Middle frontal gyrus (tissue), 1 donor: ENCODE data around the gene HTT-AS.
"Not testable (repeated sequence)": the region's sequence is repeated elsewhere in the genome, so short reads cannot be mapped to it uniquely, and the experiment has no call there.

Source experiments
- DNase-seq: peaks from one replicate; pipeline ENCODE4 v3.0.0-alpha.2; 2015; ENCODE audit warnings: low spot score; ENCODE audit errors: extremely low spot score

HTT-AS gene

DNA sequence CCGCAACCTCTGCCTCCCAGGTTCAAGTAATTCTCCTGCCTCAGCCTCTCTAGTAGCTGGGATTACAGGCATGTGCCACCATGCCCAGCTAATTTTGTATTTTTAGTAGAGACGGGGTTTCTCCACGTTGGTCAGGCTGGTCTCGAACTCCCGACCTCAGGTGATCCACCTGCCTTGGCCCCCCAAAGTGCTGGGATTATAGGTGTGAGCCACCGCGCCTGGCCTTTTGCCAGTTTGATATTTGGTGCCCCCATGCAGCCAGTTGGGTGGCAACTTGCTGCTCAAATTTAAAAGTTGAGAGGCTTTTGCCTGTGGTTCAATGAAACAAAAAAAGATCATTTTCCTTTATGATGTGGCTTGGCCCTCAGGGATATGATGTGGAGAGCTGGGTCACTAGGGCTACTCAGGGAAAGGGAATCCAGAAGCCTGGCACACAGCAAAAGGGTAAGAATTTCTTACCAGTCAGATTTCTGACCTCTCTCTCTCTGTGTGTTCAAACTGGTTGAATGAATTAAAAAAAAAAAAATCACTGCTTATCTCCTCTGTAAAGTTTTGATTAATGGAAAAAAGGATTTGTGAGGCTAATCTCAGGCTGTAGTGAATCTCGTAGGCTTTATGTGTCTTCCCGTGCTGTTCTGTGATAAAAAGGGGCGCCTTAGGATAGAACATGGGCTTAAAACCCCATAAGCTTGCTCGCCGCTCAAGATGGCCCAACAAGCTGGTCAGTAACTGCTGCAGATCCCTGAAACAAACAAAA lies 23.0 kb downstream of the HTT-AS start:
- not testable (repeated sequence) for DNase-seq

DNA sequence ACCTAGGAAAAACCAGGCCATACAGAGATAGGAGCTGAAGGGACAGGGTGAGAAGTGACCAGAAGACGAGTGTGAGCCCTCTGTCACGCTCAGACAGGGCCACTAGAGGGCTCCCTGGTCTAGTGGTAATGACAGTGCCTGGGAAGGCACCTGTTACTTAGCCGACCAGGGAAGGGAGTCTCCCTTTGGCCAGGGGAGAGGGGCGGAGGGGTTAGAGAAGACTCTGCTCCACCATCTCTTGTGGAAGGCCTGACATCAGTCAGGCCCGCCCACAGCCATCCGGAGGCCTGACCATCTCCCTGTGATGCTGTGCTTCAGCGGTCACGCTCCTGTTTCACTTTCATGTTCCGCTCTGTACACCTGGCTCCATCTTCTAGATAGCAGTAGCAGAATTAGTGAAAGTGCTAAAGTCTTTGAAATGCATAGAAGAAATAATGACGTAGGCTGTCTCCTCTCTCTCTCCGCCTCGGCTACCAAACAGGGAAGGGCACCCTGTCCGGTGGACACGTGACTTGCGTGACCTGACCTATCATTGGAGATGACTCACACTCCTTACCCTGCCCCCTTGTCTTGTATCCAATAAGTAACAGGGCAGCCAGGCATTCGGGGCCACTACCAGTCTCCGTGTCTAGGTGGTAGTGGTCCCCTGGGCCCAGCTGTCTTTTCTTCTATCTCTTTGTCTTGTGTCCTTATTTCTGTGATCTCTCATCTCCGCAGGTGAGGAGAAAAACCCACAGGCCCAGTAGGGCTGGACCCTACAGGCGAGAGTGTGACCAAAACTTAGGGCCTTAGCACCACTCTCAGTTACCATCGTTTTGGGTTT lies 26.7 kb downstream of the HTT-AS start:
- no peak for DNase-seq

DNA sequence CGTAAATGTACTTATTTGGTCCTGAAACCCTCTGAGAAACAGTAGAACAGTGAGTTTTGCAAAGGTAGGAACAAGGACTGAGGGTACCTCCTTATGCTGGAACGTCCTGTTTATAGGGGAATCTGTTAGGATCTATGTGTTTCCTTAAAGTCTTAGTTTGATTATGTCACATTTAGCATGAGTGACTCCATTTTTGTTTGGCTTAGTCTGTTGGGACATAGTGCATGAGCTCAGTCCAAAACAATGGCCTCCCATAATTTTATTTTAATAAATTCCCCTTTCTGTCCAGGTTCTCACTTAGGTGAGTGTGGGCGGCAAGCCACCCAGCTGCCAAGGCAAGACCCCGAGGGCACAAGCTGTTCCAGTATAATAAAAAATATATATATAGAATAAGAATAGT lies 27.7 kb downstream of the HTT-AS start:
- no peak for DNase-seq

DNA sequence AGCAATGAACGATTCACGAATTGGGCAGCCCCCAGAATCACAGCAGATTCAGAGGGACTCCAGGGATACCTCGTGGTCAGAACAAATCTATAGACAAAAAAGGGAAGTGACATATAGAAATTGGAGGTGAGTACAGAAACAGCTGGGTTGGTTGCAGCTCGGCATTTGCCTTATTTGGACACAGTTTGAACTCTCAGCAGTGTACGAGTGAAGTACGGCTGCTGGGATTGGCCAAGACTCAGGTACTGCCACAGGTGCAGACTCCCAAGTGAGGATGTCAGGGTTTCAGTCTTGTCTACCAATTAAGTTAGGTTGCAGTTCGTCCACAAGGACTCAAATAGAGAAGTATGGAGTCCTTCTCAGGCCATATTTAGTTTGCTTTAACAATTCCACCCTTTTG lies 28.2 kb downstream of the HTT-AS start:
- DNase-seq = no peak

DNA sequence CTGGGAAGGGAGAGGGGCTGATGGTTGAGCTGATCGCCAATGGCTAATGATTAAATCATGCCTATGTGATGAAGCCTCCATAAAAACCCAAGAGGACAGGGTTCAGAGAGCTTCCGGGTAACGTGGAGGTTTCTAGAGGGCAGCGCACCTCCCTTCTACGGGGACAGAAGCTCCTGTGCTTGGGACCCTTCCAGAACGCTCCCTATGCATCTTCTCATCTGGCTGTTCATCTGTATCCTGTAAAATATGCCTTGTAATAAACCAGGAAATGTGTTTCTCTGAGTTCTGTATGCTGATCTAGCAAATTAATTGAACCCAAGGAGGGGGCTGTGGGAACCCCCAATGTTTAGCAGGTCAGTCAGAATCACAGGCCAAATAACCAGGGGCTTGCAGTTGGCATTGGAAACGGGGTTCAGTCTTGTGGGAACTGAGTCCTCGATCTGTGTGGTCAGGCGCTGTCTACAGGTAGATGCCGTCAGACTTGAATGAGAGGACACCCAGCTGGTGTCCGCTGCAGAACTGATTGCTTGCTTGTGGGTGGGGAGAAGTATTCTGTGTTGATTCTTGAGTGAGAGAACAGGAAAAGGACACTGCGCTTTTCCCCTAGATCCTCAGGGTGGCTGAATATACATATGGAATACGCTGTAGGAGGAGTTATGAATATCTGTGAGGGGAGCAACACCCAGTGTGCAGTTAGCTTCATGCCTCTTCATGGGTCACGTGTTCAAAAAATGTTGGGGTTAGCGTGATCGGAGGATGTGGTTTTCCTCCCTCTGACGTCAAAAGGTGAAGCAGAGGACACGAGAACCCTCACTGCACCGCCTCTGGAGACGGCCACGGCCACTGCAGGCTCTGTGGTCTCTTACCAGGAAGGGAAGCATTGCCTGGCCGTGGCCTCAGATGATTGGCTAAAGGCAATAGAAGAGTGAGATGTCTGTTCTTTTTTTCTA lies 29.2 kb downstream of the HTT-AS start:
- DNase-seq = no peak

DNA sequence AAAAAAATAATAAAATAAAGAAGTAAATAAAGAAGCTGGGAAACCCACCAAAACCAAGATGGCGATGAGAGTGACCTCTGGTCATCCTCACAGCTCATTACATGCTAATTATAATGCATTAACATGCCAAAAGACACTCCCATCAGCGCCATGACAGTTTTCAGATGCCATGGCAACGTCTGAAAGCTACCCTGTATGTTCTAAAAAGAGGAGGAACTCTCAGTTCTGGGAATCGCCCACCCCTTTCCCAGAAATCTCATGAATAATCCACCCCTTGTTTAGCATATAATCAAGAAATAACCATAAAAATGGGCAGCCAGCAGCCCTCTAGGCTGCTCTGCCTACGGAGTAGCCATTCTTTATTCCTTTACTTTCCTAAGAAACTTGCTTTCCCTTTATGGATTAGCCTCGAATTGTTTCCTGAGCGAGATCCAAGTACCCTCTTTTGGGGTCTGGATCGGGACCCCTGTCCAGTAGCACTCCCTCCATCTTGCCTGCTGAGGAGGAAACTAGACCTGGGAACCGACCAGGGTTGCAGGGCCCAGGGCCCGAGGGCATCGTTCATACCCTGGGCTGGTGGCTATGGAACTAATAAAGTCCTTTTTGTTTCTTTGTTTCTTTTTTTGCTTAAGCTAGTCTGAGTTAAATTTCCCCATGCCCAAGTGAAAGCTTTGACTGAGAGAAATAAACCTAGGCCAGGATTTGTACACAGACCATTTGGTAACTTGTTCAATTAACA lies 30.9 kb downstream of the HTT-AS start:
- no peak for DNase-seq

DNA sequence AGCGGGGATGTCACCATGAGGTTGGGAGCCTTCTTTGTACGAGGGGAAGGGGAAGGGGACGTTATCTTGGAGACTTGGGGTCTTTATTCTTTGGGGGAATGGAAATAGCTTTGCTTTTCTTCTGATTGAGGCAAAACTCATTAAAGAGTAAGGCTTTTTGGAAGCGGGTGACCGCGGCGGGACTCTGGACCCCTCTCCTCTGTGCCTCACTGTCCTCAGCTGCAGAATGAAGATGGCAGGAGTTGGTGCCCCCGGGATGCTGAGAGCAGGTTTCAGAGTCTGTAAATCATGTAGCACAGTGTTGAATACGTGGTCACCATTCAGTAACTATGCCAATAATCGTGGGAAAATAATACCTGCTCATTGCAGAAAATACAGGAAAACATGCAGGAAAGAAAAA lies 32.1 kb downstream of the HTT-AS start:
- DNase-seq = no peak

DNA sequence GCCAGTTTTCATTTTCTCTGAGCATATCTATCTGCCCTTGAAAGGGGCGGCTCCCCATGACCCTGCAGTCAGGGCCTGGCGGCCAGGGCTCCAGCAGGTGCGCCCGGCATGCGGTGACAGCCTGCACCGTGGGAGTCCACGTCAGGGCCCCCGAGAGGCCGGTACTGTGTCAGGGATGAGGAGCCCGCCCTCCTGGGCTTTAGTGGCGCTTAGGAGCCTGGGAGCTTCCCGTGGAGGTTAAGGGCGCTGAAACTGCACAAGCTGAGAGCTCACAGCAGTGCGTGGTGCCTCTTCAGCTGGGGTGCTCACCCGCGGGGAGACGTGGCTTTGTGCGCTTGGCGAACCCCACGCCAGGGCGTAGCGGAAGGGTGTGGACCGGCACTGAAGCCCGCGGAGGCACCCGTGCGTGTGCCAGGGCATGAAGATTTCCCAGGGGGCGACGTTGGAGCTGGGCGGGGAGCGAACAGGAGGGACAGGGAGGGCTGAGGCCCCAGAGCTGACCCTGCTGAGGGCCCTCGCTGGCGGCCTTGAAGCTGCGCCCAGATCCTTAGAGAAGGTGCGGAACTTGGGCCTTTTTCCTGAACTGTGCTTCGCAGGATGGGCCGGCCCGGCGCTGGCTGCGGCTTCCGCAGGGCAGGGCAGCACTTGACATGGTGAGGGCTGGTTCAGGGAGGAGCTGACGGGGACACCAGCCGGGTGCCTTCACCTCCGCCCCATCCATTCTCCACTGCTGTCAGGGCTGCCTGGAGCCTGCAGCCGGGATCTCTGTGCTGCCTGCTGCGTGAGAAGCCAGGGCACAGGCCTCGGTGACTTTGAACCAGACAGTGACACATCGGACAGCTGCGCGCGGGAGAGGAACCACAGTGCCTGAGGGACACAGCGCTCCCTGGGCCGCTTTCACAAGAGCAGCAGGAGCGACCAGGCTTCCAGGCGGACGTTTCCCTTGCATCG lies 32.9 kb downstream of the HTT-AS start:
- no peak for DNase-seq

DNA sequence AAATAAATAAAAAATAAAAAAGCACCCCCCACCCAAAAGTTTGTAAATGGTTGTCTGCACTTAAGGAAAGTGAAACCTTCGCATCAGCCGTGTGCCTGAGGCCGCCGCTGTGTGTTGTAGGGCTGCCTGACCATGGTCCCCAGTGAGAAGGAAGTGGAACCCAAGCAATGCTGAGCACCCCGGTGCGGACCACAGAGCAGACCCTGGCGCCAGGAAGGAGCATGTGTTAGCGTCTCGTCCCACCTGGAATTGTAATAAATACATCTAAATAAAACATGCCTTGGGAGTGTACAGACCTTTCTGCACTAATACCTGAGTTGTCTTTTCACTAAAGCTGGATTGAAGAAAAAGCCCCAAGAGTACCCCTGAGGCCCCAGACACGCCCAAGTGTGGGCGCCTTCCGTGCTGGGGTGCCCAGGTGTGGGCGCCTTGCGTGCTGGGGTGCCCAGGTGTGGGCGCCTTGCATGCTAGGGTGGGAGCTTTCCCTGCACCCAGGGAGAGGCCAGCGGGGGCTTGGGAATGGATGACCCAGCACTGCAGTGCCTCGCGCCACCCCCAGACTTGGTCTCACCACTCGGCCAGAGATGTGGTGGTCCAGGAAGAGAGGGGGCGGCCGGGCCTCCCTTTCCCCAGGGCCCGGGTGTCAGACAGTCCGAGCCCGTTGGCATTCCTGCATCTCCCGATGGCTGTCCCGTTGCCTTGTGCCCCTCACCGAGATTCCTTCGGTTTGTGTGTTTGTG lies 33.7 kb downstream of the HTT-AS start:
- DNase-seq = no peak

DNA sequence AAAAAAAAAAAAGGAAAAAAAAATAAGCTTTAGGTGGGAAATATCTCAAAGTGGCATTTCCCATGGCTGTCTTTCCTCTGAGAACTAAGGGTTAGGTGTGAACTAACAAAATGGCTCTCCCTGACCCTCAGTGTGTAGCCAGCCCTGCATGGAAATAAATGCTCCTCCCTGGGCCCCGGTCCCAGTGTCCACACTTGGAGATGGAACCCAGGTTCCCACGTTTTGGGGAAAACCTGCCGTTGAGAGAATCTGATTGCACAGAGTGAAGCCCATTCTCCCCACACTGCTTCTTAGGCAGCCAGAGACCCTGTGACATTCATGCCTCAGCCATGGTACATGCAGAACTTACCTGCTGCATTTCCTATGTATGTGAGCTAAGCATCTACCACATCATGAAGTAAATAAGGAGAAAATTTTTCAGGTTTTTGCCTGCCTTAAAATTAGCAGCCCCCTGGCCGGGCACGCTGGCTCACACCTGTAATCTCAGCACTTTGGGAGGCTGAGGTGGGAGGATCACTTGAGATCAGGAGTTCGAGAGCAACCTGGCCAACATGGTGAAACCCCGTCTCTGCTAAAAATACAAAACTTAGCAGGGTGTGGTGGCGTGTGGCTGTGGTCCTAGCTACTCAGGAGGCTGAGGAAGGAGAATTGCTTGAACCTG lies 34.5 kb downstream of the HTT-AS start:
- no peak for DNase-seq

DNA sequence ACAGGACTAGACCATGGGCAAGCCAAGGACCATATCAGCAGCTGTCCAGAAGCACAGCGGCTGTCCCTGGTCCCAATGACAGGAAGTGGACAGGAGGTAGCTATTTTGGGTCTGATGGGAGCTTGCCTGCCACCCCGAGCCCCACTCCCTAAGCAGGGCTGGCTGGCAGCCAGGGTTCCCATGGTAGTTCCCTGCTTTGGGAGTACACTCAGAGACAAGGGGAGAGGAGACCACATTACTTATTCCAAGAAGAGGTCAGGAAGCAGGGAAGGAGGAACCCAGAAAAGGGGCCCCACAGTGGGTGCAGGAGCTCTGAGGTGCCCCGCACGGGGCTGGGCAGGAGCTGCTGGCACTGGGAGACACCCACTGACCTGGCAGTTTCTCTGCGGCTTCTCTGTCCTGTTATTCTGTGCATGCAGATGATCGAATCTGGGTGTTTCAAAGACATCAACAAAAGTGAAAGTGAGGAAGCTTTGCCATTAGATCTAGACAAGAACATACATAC lies 36.3 kb downstream of the HTT-AS start:
- DNase-seq = no peak

DNA sequence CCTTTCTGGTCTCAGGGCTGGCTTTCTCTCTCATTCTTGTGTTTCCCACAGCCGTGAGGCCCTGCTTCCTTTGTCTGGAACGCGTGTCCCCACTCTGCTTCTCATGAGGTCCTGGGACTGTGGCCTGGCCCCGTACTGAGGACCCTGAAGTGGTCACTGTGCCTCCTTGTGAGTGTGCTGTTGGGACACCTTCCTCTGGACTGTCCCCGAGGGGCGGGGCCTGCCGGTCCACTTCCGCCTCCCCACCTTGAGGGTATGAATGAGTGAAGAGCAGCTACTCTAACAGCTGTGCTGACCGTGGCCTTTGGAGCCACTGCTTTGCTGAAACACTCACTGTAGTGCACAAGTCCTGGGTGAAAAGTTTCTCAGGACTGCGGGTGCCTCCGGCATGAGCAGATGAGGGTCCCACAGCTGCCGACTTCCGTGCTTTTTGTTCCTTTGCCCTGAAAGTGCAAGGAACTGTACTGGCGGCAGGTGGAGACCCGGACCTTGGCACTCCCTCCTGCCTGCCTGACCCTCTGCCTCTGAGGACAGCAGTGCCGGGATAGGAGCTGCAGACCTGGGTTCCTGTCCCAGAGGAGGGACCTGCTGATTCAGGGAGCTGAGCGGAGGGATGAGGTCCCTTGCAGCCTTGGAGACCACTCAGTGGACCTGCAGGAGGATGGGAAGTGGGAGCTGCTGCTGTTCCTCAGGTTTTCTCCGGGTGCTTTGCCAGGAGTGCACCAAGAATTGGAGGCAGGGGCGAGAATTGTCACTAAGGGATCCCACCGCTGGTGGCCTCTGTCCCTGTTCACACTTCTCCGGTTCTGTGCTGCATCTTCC lies 38.0 kb downstream of the HTT-AS start:
- no peak for DNase-seq

DNA sequence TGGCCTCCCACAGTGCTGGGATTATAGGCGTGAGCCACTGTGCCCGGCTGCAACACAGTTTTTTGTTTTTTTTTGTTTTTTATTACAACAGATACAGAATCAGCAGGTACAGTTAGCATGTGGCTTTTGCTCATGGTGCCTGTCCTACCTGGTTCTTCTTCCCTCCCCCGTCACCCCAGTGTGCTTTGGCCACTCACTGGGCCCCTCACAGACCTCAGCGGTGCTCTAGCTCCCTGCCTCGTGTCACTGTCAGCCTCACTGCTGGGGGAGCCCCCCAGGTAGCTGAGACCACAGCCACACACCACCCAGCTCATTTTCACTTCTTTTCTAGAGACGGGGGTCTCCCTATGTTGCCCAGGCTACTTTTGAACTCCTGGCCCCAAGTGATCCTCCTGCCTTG lies 38.7 kb downstream of the HTT-AS start:
- no peak for DNase-seq

DNA sequence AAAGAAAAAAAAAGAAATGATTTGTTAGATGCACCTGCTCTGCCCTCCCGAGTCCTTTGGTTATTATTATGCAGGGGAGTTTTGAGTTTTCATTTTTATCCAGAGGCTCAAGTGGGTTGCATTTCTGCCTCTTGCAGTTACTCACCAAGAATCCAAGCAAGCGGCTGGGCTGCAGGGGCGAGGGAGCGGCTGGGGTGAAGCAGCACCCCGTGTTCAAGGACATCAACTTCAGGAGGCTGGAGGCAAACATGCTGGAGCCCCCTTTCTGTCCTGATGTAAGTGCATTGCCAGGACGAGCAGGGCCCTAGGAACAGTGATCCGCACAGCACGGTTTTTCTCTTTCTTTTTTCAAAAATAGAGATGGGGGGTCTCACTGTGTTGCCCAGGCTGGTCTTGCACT lies 39.1 kb downstream of the HTT-AS start:
- no peak for DNase-seq

DNA sequence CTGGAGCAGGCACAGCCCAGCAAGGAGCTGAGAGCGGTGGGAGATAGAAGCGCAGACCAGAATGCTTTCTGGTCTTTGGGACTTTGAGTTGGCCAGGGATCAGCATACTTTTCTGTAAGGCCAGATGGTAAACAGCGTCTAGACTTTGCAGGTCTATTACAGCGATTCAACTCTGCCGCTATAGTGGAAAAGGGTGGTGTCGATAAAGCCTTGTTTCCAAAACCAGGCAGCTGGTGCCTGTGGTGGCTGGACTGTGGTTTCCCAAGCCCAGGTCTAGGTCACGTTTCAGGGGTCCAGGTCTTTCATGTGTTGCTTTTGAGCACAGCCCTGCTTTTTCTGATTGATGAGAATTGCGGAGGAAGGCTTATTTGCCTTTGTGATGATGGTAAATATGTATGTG lies 40.1 kb downstream of the HTT-AS start:
- DNase-seq = no peak

DNA sequence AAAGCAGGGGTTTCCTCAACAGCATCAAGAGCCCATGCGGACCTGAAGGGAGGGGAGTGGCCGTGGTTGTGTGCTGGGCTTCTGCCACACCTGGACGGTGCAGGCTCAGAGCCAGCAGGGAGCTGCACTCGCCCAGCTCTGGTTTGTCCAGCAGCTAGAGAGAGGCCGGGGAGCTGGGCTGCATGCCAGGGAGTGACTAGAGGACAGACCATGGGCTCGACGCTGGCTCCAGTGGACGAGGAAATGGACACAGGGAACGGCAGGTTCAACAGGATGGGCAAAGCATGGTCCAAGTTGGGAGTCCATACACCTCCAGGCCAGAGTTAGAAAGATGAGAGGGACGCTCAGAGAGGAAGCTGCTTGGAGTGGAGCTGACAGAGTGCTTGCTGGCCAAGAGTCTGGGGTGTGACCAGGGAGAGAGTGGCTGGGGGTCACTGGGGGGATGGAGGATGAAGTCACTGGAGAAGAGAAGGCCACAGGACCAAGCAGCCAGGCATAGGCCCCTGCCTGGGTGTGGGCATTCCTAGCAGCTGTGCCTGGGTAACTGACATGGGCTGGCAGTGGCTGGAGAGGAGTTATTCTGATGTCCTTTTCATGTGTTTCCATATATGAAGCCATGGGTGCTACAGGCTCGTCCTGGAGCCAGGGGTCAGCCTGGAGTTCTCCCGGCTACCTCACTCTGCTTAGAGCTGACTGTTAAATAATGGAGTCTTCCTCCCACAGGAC lies 42.8 kb downstream of the HTT-AS start:
- DNase-seq = no peak
